Activated CD4-positive, alpha-beta memory T cell treated with anti-CD3 and anti-CD28 coated beads, Interleukin-2, amount 10 ng/mL, durations not matched to agents 7 days and 5 days (primary cell): ENCODE data around the gene KCP. TPM values are rescaled to one million over a fixed set of nuclear protein-coding genes. Genes with fewer than 3 reads are reported as not detected.
A peak's percentile ranks its signal among the peaks of the same experiment; 100 is the strongest.
"Not testable (repeated sequence)": the region's sequence is repeated elsewhere in the genome, so short reads cannot be mapped to it uniquely, and the experiment has no call there.

ENCODE experiments used
- CTCF ChIA-PET: fragments of 350-600 bp; sonication (Branson Sonifier 250); formaldehyde crosslinking; loops from one replicate; lab custom pipeline; 2021; ENCODE audit warnings: antibody characterized with exemption, inconsistent platforms; lab: Charles Lee
- POLR2A ChIA-PET: fragments of 350-600 bp; sonication (Branson Sonifier 250); formaldehyde crosslinking; loops from one replicate; lab custom pipeline; 2021; ENCODE audit warnings: antibody characterized with exemption; lab: Charles Lee
- DNase-seq: peaks from one replicate; pipeline ENCODE4 v3.0.0-alpha.2; 2020
- H3K27ac Mint-ChIP-seq: one replicate; pipeline ENCODE4 v1.8.0; 2021; ENCODE audit warnings: mild to moderate bottlenecking, mixed read lengths
- H3K27me3 Mint-ChIP-seq: one replicate; pipeline ENCODE4 v1.8.0; 2021; ENCODE audit warnings: mixed read lengths
- H3K36me3 Mint-ChIP-seq: one replicate; pipeline ENCODE4 v1.8.0; 2021; ENCODE audit warnings: low read depth, mixed read lengths
- H3K4me1 Mint-ChIP-seq: one replicate; pipeline ENCODE4 v1.8.0; 2021; ENCODE audit warnings: mixed read lengths
- H3K4me3 Mint-ChIP-seq: one replicate; pipeline ENCODE4 v1.8.0; 2021; ENCODE audit warnings: mild to moderate bottlenecking, mixed read lengths
- H3K9me3 Mint-ChIP-seq: one replicate; pipeline ENCODE4 v1.8.0; 2021; ENCODE audit warnings: mixed read lengths
- total RNA-seq, 2 experiments: library from RNA; stranded (reverse); gene quantifications; one replicate each; pipeline ENCODE4 v1.2.3, GENCODE V29; 2021

Gene KCP
- total RNA-seq, 2 experiments from 2014 or later: 0.20 to 0.33 TPM

- H3K4me1 Mint-ChIP-seq: peaks cover 23% of the 10 kb centered on the region
- no peak overlapping the region for H3K27ac Mint-ChIP-seq
- H3K27me3 Mint-ChIP-seq: no peaks in the 10 kb centered on the region
- H3K4me3 Mint-ChIP-seq: no peak overlapping the region
- no peaks in the 10 kb centered on the region for H3K9me3 Mint-ChIP-seq
- ChIA-PET CTCF (no interaction called here), POLR2A (no interaction called here)
- H3K36me3 Mint-ChIP-seq: peaks cover 15% of the 10 kb centered on the region
- DNase-seq: no peak
Measured at GRCh38 chr7:128944487-128945236, 34.2 kb upstream of the KCP start.

GRCh38 chr7:128943251-128943650 lies 32.7 kb upstream of the KCP start:
- ChIA-PET POLR2A (interaction anchor here (0.5 to 1.2 kb wide), 3 partner anchors 13 to 68 kb away, joined by 3 to 4 read pairs (median 3); no protein-coding TSS in a partner anchor), CTCF (interaction anchor here (0.6 kb wide), 1 partner anchor 194 kb away, joined by 7 read pairs; no protein-coding TSS in a partner anchor)
- H3K27me3 Mint-ChIP-seq, H3K27ac Mint-ChIP-seq, H3K9me3 Mint-ChIP-seq, H3K4me3 Mint-ChIP-seq, DNase-seq: not testable (repeated sequence)
- Mint-ChIP-seq H3K36me3 (peaks cover 14% of the 10 kb centered on the region), H3K4me1 (peaks cover 30% of the 10 kb centered on the region)

DNA sequence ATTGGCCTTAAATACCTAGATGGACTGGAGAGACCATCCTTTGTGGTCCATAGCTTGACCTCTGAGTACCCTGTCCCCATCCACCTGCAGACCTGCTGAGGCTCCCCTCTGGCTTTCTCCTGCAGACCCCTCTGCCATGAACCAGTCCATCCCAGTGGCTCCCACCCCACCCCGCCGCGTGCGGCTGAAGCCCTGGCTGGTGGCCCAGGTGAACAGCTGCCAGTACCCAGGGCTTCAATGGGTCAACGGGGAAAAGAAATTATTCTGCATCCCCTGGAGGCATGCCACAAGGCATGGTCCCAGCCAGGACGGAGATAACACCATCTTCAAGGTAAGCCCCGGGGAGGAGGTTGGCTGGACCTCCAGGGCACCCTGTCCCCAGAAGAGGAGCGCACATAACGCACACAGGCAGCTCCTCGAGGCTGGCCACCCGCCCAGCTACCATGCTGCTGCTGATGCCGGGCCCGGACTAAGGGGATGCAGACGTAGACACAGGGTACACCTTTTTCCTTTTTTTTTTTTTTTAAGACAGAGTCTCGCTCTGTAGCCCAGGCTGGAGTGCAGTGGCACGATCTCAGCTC lies 31.5 kb upstream of the KCP start:
- Mint-ChIP-seq H3K27ac (no peak overlapping the region), H3K4me1 (peaks cover 35% of the 10 kb centered on the region), H3K36me3 (peaks cover 10% of the 10 kb centered on the region), H3K27me3 (peaks cover 3% of the 10 kb centered on the region), H3K9me3 (no peaks in the 10 kb centered on the region), H3K4me3 (no peak overlapping the region)
- CTCF ChIA-PET: no interaction called here
- POLR2A ChIA-PET: interaction anchor here (1.2 to 1.6 kb wide), 2 partner anchors 14 to 113 kb away, joined by 4 to 6 read pairs; partner anchors contain the start of gene TNPO3
- no peak for DNase-seq

DNA sequence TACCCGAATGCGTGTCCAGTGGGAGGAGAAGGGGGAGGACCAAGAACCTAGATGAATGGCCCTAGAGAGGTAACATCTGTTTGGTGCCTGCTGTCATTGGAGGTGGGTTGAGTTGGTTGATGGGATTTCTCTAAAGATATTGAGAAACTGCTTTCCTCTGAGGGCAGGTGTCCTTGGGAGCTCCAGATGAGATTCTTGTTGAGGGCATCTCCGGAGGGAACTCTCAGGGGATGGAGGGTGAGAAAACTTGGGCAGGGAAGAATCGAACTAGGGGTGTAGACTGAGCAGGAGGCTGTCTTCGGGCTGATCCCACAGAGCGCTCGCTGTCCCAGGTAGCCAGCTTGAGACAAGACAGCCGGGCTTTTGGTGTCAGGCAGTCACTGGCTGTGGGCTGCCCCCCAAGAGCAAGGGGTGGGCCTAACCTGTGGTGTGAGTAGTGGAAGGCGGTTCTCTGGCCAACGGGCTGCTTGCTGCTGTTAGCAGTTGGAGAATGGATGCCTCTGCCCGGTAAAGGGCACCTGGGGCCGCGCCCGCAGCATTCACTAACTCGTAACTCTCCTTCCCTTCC lies 30.9 kb upstream of the KCP start:
- Mint-ChIP-seq H3K36me3 (peaks cover 10% of the 10 kb centered on the region), H3K4me3 (peak overlapping the region; percentile 88), H3K27me3 (peaks cover 7% of the 10 kb centered on the region), H3K27ac (peak overlapping the region; percentile 76), H3K4me1 (peaks cover 39% of the 10 kb centered on the region), H3K9me3 (no peaks in the 10 kb centered on the region)
- no peak for DNase-seq
- POLR2A ChIA-PET: interaction anchor here (1.6 kb wide), 1 partner anchor 113 kb away, joined by 6 read pairs; the partner anchor contains the start of gene TNPO3
- CTCF ChIA-PET: interaction anchor here (1.8 kb wide), 1 partner anchor 150 kb away, joined by 7 read pairs; no protein-coding TSS in a partner anchor

- peak; percentile 59 for DNase-seq
- Mint-ChIP-seq H3K9me3 (no peaks in the 10 kb centered on the region), H3K4me3 (peak overlapping the region; percentile 88), H3K27ac (peak overlapping the region; percentile 76), H3K36me3 (peaks cover 10% of the 10 kb centered on the region), H3K4me1 (peaks cover 39% of the 10 kb centered on the region), H3K27me3 (peaks cover 7% of the 10 kb centered on the region)
- CTCF ChIA-PET: interaction anchor here (0.6 to 1.8 kb wide), 3 partner anchors 151 to 883 kb away, joined by 3 to 7 read pairs (median 3); no protein-coding TSS in a partner anchor
- POLR2A ChIA-PET: interaction anchor here (0.8 to 2.0 kb wide), 5 partner anchors 9 to 498 kb away, joined by 3 to 19 read pairs (median 5); partner anchors contain the start of gene TNPO3
Measured at GRCh38 chr7:128940494-128941322, 30.2 kb upstream of the KCP start.

DNA sequence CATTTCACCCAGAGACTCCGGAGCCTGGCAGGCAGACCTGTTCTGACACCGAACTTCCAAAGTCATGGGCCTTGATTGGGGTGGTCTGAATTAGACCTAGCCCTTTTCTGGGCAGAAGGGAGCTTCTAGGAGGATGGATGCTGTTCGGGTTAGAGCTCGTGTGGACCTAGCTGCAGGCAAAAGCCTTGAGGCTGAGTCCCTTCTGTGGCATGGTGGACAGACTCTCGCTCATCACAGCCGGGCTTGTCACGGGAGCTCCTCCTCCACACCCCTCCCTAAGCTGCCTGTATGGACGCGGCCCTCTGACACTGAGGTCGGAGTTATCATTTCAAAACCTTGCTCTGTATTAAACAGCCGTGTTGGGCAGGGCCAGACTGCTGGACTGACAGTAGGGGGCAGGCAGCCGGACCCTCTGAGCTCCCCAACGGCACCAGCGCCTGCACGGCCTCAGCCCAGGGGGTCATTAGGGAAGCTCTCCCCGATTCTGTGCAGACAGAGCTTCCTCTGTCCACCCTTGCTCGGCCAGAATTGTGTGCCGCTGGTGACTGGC lies 29.4 kb upstream of the KCP start:
- Mint-ChIP-seq H3K4me3 (peak overlapping the region; percentile 88), H3K4me1 (peaks cover 39% of the 10 kb centered on the region), H3K36me3 (peaks cover 10% of the 10 kb centered on the region), H3K9me3 (no peaks in the 10 kb centered on the region), H3K27me3 (peaks cover 7% of the 10 kb centered on the region), H3K27ac (peak overlapping the region; percentile 76)
- no peak for DNase-seq
- ChIA-PET POLR2A (interaction anchor here (0.8 to 2.0 kb wide), 5 partner anchors 10 to 499 kb away, joined by 3 to 19 read pairs (median 3); partner anchors contain the start of gene TNPO3), CTCF (interaction anchor here (0.6 to 1.8 kb wide), 2 partner anchors 152 to 283 kb away, joined by 3 to 7 read pairs; no protein-coding TSS in a partner anchor)

- peaks cover 40% of the 10 kb centered on the region for H3K4me1 Mint-ChIP-seq
- H3K27me3 Mint-ChIP-seq: peaks cover 7% of the 10 kb centered on the region
- H3K36me3 Mint-ChIP-seq: peaks cover 7% of the 10 kb centered on the region
- H3K4me3 Mint-ChIP-seq: peak overlapping the region; percentile 88
- H3K27ac Mint-ChIP-seq: peak overlapping the region; percentile 76
- CTCF ChIA-PET: interaction anchor here (0.5 to 1.8 kb wide), 2 partner anchors 153 to 1126 kb away, joined by 5 to 7 read pairs; no protein-coding TSS in a partner anchor
- no peaks in the 10 kb centered on the region for H3K9me3 Mint-ChIP-seq
- POLR2A ChIA-PET: interaction anchor here (0.8 to 2.0 kb wide), 5 partner anchors 10 to 500 kb away, joined by 3 to 19 read pairs (median 3); partner anchors contain the start of gene TNPO3
- DNase-seq: no peak
Measured at GRCh38 chr7:128939075-128939860, 28.8 kb upstream of the KCP start.

- peaks cover 7% of the 10 kb centered on the region for H3K36me3 Mint-ChIP-seq
- peaks cover 7% of the 10 kb centered on the region for H3K27me3 Mint-ChIP-seq
- ChIA-PET POLR2A (interaction anchor here (2.0 kb wide), 1 partner anchor 116 kb away, joined by 19 read pairs; the partner anchor contains the start of gene TNPO3), CTCF (interaction anchor here (0.5 kb wide), 1 partner anchor 1126 kb away, joined by 5 read pairs; no protein-coding TSS in a partner anchor)
- peak overlapping the region; percentile 82 for H3K27ac Mint-ChIP-seq
- no peaks in the 10 kb centered on the region for H3K9me3 Mint-ChIP-seq
- DNase-seq: peak; percentile 40
- peak overlapping the region; percentile 88 for H3K4me3 Mint-ChIP-seq
- peaks cover 43% of the 10 kb centered on the region for H3K4me1 Mint-ChIP-seq
Measured at GRCh38 chr7:128938544-128939074, 28.1 kb upstream of the KCP start.

DNA sequence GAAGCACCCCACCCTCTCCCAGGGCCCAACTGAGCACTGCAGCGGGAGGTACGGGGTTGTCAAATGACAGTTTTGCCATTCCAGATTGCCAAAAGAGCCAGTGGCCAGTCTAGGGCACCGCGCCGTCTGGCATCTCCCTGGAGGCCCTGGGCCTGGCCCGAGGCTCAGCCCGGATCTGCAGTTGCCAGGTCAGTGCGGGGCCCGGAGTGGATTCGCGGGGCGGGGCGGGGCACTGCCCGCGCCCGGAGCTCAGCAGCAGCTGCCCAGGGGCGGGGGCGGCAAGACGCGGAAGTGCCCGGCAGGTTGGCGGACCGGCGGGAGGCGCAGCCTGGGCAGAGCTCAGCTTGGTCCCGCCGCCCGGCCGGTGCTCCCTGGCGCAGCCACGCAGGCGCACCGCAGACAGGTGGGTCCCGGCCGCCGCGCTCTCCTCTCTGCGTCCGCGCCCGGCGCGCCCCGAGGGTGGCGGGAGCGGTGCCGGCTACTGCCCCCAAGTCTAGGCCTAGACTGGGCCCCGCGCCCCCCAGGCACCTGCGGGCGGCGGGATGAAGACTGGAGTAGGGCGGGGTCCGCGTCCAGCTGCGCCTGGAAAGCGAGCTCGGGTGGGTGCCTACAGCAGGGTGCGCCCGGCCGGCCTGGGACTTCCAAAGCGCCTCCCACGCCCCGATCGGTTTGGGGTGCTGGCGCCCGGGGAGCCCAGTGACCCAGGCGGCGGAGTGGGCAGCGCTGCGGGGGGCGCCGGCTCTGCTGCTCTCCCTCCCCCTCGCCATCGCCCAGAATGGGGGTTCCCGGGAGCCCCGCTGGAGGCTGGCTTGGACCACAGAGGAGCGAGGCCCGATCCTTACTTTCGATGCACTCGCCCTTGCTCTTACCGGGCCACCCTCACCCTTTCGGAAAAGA lies 27.4 kb upstream of the KCP start, which contains the start of gene IRF5:
Gene IRF5, plus strand, starts transcription at position 281 of the 897 bp plus-strand sequence. CDS start 4,155 bp downstream, outside the sequence.
- H3K4me1 Mint-ChIP-seq: peaks cover 50% of the 10 kb centered on the region
- H3K27ac Mint-ChIP-seq: peak within 1 kb of the TSS; percentile 82
- POLR2A ChIA-PET: no interaction called here
- peaks cover 7% of the 10 kb centered on the region for H3K27me3 Mint-ChIP-seq
- no peaks in the 10 kb centered on the region for H3K9me3 Mint-ChIP-seq
- peak within 1 kb of the TSS; percentile 88 for H3K4me3 Mint-ChIP-seq
- H3K36me3 Mint-ChIP-seq: peaks cover 11% of the 10 kb centered on the region
- CTCF ChIA-PET: interaction anchor here (1.3 kb wide), 1 partner anchor 54 kb away, joined by 4 read pairs; no protein-coding TSS in a partner anchor
- DNase-seq: peak; percentile 42

DNA sequence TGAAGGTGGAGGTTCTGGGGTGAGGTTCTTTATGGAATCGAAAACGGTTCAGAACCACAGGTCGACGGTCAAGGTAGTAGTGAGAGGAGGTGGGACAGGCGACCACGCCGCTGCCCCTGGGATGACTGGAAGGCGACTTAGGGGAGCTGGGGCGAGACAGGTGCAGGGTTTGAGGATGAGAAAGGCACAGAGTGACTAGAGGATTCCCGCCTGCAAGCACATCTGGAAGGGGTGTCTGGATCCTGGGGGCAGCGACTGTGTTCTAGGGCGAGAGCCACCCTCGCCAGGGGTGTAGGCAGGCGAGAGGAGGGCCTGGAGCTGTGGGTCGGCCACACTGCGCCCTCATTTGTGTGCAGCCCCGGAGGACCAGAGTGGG lies 26.8 kb upstream of the KCP start:
- H3K27ac Mint-ChIP-seq: peak overlapping the region; percentile 22
- POLR2A ChIA-PET: no interaction called here

More for the DNA sequence above, 26.8 kb upstream of the KCP start:
- Mint-ChIP-seq H3K36me3 (peaks cover 11% of the 10 kb centered on the region), H3K9me3 (no peaks in the 10 kb centered on the region), H3K4me1 (peaks cover 54% of the 10 kb centered on the region), H3K4me3 (peak overlapping the region; percentile 71), H3K27me3 (peaks cover 7% of the 10 kb centered on the region)
- DNase-seq: no peak
- CTCF ChIA-PET: interaction anchor here (1.3 kb wide), 1 partner anchor 54 kb away, joined by 4 read pairs; no protein-coding TSS in a partner anchor
